ENCODE measurements around the gene GSTP1. TPM values are rescaled to one million over a fixed set of nuclear protein-coding genes. Genes with fewer than 3 reads are reported as not detected.

Gene GSTP1
- total and polyA plus RNA-seq, 2 of the 8 experiments (the other 6 are each of a cell fraction or from before 2014, with no cell fraction given), result 1,454 to 3,329 TPM

DNA sequence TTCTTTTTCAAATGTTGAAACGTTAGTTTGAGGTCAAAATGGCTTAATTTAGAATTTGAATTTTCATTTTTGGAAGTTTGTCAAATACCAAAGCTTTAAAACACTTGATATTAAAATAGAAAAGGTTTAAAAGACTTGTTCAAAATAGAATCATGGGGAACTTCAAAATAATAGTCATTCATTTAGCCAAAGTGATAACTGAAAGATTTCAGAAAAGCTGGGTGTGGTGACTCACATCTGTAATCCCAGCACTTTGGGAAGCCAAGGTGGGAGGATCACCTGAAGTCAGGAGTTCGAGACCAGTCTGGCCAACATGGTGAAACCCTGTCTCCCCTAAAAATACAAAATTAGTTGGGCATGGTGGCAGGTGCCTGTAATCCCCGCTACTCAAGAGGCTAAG is 10.9 kb downstream of the GSTP1 start:
- H3K79me1 ChIP-seq (ENCODE audit: low read depth, low read length), result no peaks in the 10 kb centered on the region
- no peak overlapping the region for H3K56ac ChIP-seq (replicated peaks; ENCODE audit: insufficient read length, low read depth, low read length)
- DNase-seq (ENCODE audit: low read depth in 1 of 2, low spot score in 2 of 2), result no peak
- H3K9me3 ChIP-seq (ENCODE audit: insufficient read depth in 2 of 2, low read depth in 1 of 2, low read length in 1 of 2), result peaks cover 5 to 10% of the 10 kb centered on the region in 2 experiments; a peak in 3 of 4 replicates
- CTCF ChIA-PET (ENCODE audit: partially characterized antibody), result interaction anchor here (0.7 to 3.2 kb wide), 4 partner anchors 17 to 246 kb away, joined by 3 to 14 read pairs (median 4); no protein-coding TSS in a partner anchor
- H2BK5ac ChIP-seq (ENCODE audit: low read depth, low read length), result no peak overlapping the region
- H3K4me3 ChIP-seq (ENCODE audit: extremely low read depth in 1 of 4, insufficient read depth in 2 of 4, low read depth in 3 of 4, low read length in 4 of 4), result no peak overlapping the region
- POLR2A ChIA-PET (ENCODE audit: partially characterized antibody), result interaction anchor here (1.7 to 6.1 kb wide), 2 partner anchors 10 to 34 kb away, joined by 3 to 71 read pairs; partner anchors contain the start of gene GSTP1
- H2AFZ ChIP-seq (ENCODE audit: low read length), result no peak overlapping the region
- no peak overlapping the region for H2BK20ac ChIP-seq (ENCODE audit: low read length)
- H3K27ac ChIP-seq (ENCODE audit: low read depth, low read length), result no peak overlapping the region
- no peak overlapping the region for H4K8ac ChIP-seq (ENCODE audit: extremely low read depth, insufficient read depth, low read length)
- no peak overlapping the region for H3K4ac ChIP-seq (replicated peaks; ENCODE audit: insufficient read length, low read depth, low read length)
- WGBS, 2 experiments (ENCODE audit: extremely low coverage in 1 of 2, insufficient coverage in 1 of 2, insufficient read length in 1 of 2, insufficient replicate concordance in 2 of 2, low coverage in 1 of 2, low lambda C conversion rate in 2 of 2, missing lambda C conversion rate in 1 of 2), result 82% methylated on average over 3 of the region's 3 CpGs; no CpG with 5 or more reads in 1 of the 2 experiments
- H2AK5ac ChIP-seq (ENCODE audit: low read depth, low read length), result no peak overlapping the region
- no peak overlapping the region for H3K9ac ChIP-seq (replicated peaks in 1 of 4; ENCODE audit: extremely low read depth in 1 of 4, low read depth in 3 of 4, low read length in 3 of 4)
- H3K27me3 ChIP-seq (replicated peaks in 1 of 4; ENCODE audit: control insufficient read depth in 3 of 4, extremely low read depth in 1 of 4, insufficient read depth in 3 of 4, low read length in 3 of 4), result no peaks in the 10 kb centered on the region; a peak in 1 of 7 replicates
- no peak overlapping the region for H2BK15ac ChIP-seq (ENCODE audit: low read length)
- H3K79me2 ChIP-seq (ENCODE audit: control insufficient read depth in 1 of 2, insufficient read depth in 2 of 2, low read length in 2 of 2), result no peaks in the 10 kb centered on the region
- H4K20me1 ChIP-seq (replicated peaks in 1 of 2; ENCODE audit: control insufficient read depth in 1 of 2, insufficient read depth in 2 of 2, low read length in 2 of 2), result no peaks in the 10 kb centered on the region
- FAIRE-seq, result no peak
- no peak overlapping the region for H3K23ac ChIP-seq (ENCODE audit: insufficient read length)
- no peak overlapping the region for H4K5ac ChIP-seq (ENCODE audit: insufficient read length, low read depth, low read length)
- H3K14ac ChIP-seq (ENCODE audit: insufficient read length), result no peak overlapping the region
- no peak overlapping the region for H4K91ac ChIP-seq (replicated peaks; ENCODE audit: insufficient read length, low read length)
- H3K4me2 ChIP-seq (ENCODE audit: insufficient read depth in 1 of 2, low read depth in 2 of 2, low read length in 2 of 2), result no peak overlapping the region
- no peak overlapping the region for H2BK12ac ChIP-seq (ENCODE audit: low read depth, low read length)
- H2BK120ac ChIP-seq (replicated peaks; ENCODE audit: low read depth, low read length), result no peak overlapping the region
- no peaks in the 10 kb centered on the region for H3K36me3 ChIP-seq (ENCODE audit: control insufficient read depth in 2 of 4, insufficient read depth in 4 of 4, low read length in 3 of 4)
- H3K4me1 ChIP-seq (replicated peaks in 1 of 4; ENCODE audit: control insufficient read depth in 3 of 4, insufficient read depth in 4 of 4, low read length in 3 of 4), result peaks cover 0 to 3% (median 1%) of the 10 kb centered on the region in 4 experiments; a peak in 1 of 7 replicates
- no peaks in the 10 kb centered on the region for H3K23me2 ChIP-seq (ENCODE audit: low read depth, low read length)
- H3K18ac ChIP-seq (ENCODE audit: extremely low read depth, low read length), result no peak overlapping the region
- no peak for TF ChIP-seq TAF1 (IDR thresholded peaks at IDR 0.05; ENCODE audit: low read depth, low read length)
- TF ChIP-seq BCL11A (IDR thresholded peaks at IDR 0.05; ENCODE audit: low read depth in 2 of 2, low read length in 2 of 2), result no peak
- TF ChIP-seq CHD2 (IDR thresholded peaks at IDR 0.05; ENCODE audit: low read length), result no peak
- no peak for TF ChIP-seq POLR2AphosphoS5 (IDR thresholded peaks at IDR 0.05; ENCODE audit: low read depth, low read length)
- no peak for TF ChIP-seq KDM4A (IDR thresholded peaks at IDR 0.05; ENCODE audit: low read depth, low read length, severe bottlenecking)
- TF ChIP-seq, protein P1, sequence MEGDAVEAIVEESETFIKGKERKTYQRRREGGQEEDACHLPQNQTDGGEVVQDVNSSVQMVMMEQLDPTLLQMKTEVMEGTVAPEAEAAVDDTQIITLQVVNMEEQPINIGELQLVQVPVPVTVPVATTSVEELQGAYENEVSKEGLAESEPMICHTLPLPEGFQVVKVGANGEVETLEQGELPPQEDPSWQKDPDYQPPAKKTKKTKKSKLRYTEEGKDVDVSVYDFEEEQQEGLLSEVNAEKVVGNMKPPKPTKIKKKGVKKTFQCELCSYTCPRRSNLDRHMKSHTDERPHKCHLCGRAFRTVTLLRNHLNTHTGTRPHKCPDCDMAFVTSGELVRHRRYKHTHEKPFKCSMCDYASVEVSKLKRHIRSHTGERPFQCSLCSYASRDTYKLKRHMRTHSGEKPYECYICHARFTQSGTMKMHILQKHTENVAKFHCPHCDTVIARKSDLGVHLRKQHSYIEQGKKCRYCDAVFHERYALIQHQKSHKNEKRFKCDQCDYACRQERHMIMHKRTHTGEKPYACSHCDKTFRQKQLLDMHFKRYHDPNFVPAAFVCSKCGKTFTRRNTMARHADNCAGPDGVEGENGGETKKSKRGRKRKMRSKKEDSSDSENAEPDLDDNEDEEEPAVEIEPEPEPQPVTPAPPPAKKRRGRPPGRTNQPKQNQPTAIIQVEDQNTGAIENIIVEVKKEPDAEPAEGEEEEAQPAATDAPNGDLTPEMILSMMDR (IDR thresholded peaks at IDR 0.05; ENCODE audit: control extremely low read depth in 1 of 3, insufficient read depth in 1 of 3, low read depth in 1 of 3, low read length in 3 of 3), result no peak
